GM19043 (cell line): ENCODE measurements around the gene TREML4.
"Not testable (repeated sequence)": the region's sequence is repeated elsewhere in the genome, so short reads cannot be mapped to it uniquely, and the experiment has no call there.

ENCODE experiments used
- ATAC-seq: cut with Tn5 transposase; IDR thresholded peaks from one replicate; pipeline ENCODE4 v1.9.1; 2021; ENCODE audit warnings: low read depth; ENCODE audit not compliant: unreplicated experiment

The TREML4 gene, protein sequence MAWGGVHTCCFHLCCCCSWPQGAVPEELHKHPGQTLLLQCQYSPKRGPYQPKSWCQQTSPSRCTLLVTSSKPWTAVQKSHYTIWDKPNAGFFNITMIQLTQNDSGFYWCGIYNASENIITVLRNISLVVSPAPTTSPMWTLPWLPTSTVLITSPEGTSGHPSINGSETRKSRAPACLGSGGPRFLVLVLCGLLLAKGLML

DNA sequence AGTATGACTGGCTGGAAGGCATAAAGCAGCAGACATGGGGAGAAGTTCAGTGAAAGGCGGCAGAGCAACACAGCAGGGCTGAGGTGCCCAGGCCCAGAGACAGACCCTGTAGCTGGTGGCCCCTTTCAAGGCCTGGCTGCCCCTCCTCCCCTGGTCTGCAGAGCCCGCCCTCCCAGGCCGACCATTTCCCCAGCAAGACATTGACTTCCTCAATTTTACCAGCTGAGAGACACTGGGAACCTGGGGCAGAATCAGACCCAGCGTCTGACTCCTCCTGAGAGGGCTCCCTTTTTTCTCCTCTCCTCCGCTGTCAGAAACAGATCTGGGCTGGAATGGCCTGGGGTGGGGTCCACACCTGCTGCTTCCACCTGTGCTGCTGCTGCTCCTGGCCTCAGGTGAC lies at the start of gene TREML4:
Gene TREML4 (plus strand): TSS at position 254 of the 400 bp plus-strand sequence. CDS start 79 bp downstream, at position 333.
- no peak for ATAC-seq

DNA sequence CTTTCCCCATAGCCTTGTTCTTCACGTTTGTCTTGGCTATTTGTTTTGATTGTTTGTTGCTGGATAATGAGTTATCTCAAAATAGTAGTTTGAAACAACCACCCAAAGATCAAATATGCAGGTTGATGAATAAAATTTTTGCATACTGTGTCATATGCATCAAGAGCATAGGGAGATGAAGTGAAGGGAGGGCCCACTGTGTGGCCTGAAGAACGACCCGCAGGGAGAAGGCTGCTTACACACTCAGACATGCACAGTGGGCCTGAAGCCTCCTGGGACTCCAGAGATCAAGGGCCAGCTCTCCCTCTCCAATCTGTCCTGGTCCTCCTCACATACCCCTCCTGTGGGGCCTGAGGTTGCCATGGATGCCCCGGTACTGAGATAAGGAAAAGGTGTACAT lies 49.0 kb upstream of the TREML4 start:
- ATAC-seq: no peak

DNA sequence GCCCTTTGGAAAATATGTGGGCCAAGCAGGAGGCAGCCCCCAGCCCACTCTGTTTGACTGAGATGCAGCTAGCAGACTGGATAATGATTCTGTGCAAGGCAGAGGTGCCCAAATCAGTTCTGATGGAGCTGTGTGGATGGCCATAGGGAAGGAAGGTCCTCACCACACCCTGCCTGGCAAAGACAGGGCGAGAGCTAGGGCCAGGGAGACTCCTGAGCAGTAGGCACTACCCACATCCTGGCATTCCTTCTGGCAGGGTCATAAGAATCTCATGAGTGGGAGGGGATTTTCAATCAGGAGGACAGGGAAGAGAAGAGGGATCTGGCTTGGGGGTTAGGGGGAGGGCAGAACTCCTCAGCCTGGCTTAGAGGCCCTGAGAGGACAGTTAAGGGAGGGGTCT lies 46.6 kb upstream of the TREML4 start:
- ATAC-seq: no peak

DNA sequence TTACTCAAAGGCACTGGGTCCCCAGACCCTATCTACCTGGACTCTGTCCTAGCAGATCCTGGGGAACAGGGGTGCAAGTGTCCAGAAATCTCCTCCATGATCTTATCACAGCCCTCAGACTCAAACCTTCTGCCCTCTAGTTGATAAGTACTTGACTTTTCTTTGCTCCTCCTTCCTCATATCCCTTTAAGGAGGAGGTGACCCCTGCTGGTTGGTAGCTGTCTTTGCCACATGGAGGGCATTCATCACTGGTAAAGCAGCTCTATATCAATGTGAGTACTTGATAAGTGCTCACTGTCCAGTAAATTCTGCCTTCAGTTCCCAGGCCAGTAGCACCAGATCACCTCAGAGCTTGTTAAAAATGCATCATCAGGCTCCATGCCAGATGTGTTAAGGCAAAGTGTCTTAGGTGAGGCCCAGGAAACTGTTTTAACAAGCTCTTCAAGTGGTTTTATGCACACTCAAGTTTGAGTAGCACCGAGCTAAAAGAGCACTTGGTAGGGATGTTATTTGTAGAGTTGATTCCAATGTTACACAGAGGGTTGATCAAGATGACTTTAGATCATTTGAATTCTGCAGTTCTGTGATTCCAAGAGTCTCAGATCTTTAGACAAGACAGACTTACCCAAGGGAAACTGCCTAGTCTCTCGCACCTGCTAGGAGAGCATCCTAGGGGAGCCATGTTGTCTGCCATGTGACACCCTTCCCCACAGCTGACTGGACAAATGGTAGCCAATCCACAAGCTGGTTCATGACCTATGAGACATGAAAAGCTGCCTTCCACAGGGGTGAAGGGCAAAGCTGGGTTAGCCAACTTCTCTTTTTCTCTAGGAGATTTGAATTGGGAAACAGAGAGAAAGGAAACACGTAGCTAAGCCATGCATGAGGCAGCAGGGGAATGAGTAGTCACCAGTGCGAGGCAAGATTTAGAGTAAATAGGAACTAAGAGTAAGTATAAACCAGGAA lies 45.8 kb upstream of the TREML4 start:
- peak; percentile 51 for ATAC-seq

DNA sequence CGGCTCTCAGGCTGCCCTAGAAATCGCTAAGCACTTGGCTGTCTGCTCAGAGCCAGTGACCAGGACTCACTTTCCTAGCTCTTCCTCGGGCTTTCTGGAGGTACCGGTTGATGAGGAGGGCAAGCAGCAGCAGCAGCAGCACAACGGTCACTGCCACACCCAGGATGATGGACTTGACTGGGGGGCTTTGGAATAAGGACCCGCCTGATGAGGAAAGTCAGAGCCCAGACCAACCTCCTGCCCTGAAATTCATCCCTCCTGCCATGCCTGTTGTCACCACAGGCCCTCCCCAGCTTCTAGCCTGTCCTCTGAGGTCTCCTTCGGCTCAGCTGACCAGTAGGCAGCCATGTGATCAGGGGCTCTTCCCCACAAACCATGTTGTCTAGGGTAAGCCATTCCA lies 43.4 kb upstream of the TREML4 start:
- ATAC-seq: no peak

DNA sequence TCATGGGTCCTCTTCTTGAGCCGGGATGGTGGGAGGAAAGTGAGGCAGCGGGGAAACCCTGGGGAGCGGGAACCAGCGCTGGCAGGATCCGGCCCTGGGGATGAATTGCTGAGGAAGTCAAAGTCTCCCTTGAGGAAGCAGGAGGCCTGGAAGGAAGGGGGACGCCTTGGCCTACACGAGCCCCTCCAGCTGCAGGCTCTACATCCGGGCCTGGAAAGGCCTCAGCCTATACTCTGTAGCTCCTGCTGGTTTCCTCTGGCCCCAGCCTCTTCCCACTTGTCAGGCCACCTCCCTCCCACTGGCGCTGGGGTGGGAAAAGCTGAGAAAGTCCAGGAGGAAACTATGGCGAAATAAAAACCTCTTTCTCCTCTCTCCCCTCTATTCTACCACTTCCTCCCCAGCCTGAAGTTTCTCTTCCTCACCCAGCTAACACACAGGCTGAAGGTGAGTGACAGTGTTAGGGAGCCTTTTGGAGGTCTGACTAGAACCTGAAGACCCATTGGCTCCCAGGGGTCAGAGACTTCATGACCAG lies 42.1 kb upstream of the TREML4 start:
- no peak for ATAC-seq

DNA sequence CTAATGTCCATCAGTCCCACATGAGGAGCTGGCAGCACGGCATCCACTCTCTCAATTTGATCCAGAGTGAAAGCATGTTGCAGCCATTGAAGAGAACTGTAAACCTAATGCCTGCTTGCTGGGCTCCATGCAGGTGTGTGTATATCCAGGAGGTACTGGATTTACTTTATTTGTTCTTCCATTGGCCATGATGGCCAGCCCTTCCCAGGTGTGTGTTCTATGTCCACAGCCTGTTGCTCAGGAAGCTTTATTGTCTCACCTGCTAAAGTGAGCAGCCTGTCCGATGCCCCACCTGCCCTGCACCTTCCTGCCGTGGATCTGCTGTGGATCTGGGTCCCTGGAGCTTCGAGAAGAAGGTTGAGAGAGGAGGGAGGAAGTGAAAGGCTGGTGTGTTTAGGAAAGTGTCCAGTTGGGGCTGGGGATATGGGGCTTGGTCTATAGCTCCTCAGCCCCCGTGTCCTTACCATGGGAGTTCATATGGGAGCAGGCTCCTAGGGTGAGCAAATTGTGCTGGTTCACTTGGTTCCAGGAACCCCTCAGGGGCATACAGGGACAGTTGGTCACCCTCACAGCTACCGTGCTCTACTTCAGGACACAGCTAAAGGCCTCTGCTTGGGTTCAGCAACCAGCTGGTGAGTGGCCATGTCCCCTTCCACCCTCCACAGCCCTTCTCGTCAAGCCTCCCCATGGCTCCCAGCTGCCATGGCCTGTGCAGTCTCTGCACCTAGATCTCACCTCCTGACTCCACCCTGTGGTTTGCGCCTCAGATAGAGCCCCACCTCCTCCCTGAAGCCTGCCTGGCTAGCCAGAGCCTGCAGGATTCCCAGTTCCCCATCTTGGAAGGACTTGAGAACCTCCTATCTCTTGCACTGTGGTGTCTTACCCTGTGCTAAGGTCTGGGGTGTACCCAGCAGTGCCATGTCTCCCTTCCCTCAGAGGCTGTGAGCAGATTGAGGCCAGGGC lies 39.9 kb upstream of the TREML4 start:
- ATAC-seq: no peak

DNA sequence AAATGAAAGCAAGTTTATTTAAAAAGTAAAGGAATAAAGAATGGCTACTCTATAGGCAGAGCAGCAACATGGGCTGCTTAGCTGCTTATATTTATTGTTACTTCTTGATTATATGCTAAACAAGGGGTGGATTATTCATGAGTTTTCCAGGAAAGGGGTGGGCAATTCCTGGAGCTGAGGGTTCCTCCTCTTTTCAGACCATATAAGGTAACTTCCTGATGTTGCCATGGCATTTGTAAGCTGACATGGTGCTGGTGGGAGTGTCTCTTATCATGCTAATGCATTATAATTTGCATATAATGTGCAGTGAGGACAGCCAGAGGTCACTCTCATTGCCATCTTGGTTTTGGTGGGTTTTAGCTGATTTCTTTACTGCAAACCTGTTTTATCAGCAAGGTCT lies 39.1 kb upstream of the TREML4 start:
- ATAC-seq: not testable (repeated sequence)

DNA sequence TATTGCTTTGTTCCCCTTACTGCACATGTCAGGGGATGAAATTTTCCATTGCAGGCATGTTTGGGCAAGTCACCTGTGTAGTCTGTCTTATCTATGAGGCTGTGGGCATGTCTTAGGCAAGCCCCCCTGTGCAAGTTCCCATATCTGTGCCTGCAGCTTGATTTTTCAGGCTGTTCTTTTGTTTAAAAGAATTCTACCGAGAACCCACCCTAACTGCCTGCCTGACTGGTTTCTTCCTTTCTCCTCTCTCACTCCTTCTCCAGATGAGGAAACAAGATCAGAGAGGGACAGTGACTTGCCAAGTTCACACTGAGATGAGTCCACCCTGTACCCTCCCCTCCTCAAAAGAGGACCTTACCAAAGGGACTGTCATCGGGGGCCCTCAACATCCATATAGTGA lies 38.2 kb upstream of the TREML4 start:
- ATAC-seq: no peak

DNA sequence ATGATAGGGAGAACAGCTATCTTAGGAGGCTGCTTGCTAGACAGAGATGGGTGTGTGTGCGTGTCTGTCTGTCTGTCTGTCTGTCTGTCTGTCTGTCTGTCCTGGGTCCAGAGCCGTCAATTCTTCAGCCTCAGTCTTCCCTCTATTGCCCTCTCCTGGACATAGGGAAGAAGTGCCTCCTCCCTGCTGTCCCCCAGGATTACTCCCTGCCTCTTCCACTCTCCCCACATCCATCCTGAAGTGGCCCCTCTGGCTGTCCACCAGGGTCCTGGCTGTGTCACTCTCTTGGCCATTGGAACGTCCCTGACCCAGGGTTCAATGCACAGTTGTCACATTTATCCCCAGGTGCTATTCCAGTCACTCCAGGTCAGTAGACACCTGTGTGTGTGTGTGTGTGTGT lies 37.4 kb upstream of the TREML4 start:
- no peak for ATAC-seq

DNA sequence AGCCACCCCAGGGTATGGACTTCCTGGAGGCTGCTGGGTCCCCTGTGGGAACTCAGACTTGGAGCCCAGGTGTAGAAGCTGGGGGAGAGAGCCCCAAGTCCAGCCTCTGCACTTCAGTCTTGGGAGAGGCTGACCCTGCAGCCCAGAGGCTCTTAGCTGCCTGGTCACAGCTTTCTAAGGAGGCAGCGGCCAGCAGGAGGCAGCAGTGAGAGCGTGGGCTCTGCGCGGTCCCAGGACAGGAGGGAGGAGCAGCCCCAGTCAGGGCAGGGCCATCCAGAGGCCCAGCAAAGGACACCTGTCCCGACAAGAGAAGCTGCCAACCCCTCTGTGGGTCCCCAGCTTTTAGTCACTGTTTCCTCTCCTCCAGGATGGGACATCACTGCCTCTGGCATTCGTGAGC lies 36.6 kb upstream of the TREML4 start:
- ATAC-seq: no peak

DNA sequence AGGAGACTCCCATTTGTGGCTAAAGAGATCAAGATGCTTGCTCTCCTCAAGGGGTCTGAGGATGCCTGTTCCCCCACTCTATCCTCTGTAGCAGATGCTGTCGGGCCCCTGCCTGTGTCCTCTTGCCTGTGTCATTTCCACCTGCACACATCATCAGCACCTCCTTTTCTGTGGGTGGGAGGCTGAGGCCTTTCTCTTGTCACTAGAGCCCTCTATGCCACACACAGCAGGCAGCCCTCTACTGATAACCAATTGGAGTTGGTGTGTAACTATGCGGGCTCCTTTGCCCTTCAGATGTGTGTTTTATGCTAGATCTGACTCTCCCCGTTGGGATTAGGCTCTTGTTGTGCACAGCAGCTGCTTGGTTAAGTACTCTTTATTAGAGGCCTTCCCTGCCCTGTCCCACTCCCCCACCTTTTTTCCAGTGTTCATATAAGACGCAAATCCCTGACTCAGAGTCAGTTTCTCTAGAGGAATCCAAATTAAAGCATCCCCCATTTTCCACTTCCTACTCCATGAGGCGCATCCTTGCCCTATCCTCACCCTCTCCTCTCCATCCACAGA lies 34.9 kb upstream of the TREML4 start:
- ATAC-seq: no peak

DNA sequence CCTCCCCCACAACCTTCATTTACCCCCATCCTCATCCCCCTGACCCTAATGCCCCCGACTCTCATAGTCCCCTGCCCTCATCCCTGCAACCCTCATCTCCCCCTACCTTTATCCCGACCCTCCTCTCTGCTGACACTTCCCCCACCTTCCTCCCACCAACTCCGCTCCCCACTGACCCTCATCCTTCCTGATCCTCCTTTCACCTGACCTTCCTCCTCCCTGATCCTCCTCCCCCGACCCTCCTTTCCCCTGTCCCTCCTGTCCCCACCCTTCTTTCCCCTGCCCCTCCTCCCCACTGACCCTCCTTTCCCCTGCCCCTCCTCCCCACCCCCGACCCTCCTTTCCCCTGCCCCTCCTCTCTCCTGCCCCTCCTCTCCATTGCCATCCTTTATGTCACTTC lies 34.3 kb upstream of the TREML4 start:
- no peak for ATAC-seq

DNA sequence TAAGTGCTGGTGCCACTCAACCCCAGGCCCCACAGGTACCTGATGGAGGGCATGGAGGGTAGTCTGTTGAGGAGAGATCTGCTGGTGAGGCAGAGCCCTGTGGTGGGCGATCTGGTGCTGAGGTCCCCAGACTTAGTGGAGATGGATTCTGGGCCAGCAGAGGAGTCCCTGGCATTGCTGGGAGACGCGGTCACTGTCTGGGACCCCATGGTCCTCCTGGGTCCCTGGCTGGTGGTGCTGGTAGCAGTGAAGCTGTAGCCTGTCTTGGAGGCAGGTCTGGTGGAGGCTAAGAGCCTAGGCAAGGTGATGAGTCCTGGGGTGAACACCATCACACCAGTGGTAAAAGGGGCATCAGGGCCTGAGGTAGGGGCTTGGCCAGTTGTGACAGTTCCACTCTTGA lies 33.8 kb upstream of the TREML4 start:
- no peak for ATAC-seq

DNA sequence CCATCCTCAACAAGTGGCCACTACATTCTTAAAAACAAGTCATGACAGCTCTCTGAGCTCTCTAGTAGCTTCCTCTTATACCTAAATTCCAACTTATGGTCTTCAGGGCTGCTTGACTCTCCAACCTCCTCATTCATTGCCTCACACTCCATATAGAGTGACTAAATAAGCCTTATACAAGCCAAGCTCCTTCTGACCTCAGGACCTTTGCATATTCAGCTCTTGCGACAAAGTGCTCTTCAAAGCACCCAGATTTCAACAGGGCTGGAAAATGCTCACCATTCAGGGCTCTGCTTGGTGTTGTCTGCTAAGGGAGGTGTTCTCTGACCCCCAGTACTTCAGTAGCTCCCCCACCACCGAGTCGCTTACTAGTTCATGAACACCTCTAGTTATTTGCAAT lies 30.9 kb upstream of the TREML4 start:
- ATAC-seq: no peak

DNA sequence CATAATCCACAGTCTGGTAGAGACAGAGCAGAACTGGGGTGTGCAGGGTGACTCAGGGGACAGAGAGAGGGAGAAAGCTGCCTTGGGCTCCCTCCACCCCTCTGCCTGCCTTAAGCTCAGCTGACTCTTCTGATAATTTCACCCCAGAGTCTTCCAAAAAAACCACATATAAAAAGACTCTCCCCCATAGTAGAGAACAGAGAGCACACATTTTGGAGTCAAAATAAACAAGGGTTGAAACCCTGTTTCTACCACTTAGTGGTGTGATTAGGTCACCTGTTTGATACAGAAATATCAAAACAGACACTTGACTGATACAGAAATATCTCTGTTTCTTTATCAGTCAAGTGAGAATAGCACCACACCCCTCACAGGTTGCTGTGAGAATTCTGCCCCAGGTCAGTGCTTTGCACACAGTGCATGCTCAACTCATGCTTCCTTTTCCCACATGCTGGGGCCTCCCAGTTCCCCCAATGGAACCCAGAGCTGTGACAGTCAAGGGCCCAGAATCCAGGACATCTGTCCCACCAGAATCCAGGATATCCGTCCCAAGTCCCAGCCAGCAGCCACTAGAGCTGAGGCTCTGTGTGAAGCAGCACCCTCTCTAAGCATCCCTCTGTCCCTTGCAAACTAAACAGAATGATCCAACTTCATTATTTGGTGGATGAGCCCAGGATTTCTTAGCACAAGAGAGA lies 28.4 kb upstream of the TREML4 start:
- ATAC-seq: no peak

DNA sequence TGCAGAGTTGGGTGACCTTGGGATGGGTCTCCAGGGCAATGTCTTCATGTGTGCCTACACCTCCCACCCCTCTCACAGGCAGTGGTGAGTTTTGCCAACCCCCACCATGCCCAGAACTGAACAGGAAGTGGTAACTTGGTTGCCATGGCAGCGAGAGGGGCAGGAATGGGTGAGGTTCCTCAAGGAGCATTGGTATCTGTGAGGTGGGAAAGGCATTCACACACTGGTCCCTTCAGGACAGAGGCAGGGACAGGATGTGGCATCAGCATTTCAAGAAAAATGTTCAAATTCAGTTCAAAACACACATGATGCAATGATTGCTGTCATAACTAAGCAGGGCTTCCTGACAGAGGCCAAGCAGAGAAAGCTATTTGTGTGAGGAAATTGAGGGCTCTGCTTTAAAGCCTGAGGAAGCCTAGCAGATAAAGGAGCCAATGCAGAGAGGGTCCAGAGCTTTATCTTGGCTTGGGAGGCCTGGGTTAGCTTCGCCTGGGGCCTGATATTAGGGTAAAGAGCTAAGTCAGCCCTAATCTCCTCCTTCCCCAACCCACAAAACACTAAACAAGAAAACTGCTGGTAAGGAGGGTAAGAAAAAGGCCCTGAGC lies 27.8 kb upstream of the TREML4 start:
- peak; percentile 18 for ATAC-seq

DNA sequence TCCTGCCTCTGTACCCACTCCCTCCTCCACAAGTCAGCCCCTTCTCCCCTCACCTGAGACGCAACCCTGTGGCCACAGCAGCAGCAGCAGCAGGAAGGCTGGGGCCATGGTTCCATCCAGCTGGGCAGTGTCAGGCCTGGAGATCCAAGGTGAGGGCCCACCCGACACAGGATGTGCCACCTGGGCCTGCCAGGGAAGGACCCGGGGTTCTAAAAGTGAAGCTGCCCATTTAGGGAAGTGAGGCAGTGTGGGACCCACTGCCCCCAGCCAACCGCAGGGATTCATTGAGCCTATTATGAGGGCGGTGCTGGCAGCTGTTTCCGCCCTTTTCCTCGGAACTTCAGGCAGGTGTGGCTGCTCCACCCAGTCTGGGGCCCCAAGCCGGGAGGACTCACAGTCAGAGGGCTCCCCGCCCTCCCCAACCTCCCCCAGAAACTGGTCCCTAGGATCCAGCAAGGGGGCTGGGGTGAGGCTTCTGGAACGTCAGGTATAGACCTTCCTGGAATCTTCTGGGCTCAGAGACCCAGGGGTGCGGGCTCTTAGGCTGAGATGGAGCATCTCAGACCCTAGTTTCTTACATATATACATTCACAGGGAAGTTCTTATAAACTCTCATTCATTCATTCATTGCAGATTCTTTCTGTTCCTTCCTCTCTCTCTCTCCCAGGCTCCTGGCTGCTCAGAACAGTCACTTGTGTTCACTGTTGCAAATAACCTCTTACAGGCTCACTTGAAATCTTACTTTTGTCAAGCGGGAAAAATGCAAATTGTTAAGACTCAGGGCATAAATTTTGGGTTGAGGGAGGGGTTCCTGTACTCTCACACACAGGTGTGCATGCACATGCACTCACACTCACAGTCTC lies 27.0 kb upstream of the TREML4 start, which contains the start of gene TREML2:
Gene TREML2 (minus strand): TSS at position 249 of the 863 bp plus-strand sequence. CDS start 141 bp downstream, at position 108.
- peak; percentile 39 for ATAC-seq
